GM18502 (cell line): Measurements from ENCODE around the gene SEC24C.
"Not testable (repeated sequence)": the region's sequence is repeated elsewhere in the genome, so short reads cannot be mapped to it uniquely, and the experiment has no call there.

Experiments
- ATAC-seq: cut with Tn5 transposase; IDR thresholded peaks from one replicate; pipeline ENCODE4 v1.9.1; 2021; ENCODE audit warnings: mild to moderate bottlenecking; ENCODE audit not compliant: unreplicated experiment, poor library complexity

Gene SEC24C

DNA sequence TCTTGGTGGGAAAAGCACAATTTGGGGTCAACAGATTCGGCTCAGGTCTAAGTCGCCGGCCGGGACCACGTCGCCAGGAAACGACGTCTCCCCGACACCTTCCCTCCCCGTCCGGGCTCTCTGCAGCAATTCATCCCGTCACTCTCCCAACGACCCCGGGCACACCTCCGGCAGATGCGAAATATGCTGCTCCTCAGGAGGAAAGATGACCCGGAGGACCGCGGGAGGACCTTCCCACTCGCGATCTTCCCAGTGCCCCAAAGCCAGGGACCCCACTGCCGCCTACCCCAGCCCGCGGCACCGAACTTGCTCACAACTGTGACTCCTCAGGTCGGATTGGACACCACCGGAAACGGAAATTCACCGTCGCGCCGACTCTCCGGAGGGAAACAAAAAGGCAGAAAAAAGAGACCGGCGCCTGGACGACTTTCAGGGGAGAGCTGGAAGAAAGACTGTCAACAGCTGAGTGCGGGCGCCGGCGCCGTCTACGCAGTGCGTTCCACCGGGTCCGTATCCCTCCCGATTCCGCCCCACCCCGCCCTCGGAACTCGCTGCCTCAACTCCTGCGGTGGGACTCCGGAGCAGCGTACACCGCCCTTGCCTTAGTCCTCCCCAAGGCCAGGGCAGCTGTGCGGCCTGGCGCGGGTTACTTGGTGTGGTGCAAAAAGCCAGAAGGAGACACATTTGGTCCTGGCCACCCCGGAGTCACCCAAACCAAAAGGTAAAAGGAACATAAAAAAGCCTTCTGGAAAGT lies 13.8 kb upstream of the SEC24C start:
- peak; percentile 90 for ATAC-seq

DNA sequence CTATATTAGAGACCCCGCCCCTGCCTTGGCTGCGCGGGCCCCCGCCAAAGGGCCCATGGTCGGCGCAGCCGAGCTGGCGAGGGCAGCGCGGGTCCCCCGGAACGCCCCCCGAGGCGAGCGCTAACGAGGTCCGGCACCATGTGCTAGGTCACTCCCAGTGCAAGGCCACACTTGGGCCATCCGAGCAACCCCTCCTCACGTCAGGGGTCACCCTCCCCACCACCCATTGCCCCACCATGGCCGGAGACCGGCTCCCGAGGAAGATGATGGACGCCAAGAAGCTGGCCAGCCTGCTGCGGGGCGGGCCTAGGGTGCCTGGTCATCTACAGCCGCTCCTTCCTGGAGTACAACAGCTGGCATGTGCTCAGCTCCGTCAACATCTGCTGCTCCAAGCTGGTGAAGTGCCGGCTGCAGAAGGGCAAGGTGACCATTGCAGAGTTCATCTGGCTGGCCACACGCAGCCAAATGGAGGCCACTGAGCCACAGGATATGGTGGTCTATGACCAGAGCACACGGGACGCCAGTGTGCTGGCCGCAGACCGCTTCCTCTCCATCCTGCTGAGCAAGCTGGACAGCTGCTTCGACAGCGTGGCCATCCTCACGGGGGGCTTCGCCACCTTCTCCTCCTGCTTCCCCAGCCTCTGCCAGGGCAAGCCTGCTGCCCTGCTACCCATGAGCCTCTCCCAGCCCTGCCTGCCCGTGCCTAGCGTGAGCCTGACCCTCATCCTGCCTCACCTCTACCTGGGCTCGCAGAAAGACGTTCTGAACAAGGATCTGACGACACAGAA lies 12.4 kb upstream of the SEC24C start:
- no peak for ATAC-seq

DNA sequence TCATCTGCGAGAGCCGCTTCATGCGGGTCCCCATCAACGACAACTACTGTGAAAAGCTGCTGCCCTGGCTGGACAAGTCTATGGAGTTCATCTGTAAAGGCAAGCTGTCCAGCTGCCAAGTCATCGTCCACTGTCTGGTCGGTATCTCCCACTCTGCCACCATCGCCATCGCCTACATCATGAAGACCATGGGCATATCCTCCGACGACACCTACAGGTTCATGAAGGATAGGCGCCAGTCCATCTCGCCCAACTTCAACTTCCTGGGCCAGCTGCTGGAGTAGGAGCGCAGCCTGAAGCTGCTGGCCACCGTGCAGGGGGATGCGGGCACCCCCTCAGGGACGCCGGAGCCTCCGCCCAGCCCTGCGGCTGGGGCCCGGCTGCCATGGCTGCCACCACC lies 11.7 kb upstream of the SEC24C start:
- ATAC-seq = no peak

DNA sequence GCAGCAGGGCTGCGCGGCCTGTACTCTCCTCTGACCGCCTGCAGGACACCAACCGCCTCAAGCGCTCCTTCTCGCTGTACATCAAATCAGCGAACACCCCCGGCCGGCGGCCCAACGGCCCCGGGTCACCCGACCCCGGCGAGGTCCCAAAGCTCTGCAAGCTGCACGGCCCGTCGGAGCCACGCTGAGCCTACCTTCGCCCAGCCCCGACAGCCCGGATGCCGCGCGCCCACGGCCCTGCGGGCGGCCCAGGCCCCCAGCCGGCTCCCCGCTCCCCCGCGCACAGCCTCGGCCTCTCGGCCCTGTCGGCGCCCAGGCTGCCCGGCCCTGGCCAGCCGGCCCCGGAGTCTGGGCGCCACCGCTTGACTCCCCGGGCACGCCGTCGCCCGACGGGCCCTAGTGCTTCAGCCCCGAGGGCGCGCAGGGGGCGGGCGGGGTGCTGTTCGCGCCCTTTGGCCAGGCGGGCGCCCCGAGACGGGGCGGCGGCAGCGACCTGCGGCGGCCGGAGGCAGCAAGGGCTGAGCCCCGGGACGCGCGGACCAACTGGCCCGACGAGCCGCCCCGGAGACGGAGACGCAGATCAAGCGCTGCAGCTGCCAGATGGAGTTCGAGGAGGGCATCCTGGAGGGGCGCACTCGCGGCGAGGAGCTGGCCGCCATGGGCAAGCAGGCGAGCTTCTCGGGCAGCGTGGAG lies 11.1 kb upstream of the SEC24C start:
- no peak for ATAC-seq

DNA sequence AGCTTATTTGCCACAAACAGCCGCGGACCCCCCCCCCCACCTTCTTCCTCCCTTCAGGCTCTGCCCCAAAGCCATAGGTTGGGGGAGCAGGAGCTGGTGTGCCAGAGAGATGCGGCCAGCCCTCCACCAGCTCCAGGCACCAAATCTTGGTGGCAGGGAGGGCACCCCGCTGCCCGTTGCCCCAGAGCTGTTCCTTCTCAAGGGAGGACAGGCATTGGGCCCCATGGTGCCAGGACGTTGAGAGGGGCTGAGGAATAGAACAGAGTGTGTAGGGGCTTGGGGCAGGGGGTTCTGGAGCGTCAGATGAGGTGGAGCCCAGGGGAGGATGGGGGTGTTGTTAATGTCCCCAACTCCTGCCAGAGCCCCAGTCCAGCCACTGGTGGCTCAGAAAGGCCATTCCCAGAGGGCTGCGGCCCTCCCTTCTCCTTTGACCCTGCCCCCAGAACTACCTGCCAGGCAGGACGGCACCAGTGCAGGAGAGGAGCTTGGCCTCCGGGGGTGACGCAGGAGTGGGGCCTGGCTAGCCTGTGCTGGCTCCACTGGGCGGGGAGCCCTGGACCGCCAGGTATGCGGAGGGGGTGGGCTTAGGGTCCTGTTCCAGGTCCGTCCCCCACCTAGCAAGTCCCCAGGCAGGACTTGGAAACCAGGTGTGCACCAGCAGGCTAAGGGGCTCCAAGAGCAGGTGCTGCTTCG lies 10.0 kb upstream of the SEC24C start:
- ATAC-seq = no peak

DNA sequence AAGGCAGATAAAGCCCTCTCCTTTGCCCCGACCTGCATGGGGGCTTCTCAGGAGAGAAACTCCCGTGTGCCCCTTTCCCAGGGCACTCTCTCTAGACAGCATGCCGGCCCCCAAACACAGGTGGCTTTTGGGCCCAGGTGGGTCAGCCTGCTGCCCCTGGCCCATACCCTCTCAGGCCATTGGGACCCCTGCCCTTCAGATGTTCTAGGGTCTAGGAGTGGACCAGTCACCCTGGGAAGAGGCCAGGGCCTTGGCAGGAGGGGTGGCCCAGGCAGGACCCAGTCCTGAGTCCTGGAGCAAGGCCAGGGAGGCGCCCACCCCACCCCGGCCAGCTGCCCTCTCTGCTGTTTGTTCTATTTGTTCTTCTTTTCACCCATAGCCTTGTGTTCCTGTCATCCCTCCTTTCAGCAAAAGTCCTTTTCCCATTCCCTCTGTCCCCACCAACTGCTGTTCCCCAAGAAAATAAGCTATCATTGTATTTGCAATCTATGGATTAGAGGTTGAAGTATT lies 9.3 kb upstream of the SEC24C start:
- ATAC-seq = no peak

DNA sequence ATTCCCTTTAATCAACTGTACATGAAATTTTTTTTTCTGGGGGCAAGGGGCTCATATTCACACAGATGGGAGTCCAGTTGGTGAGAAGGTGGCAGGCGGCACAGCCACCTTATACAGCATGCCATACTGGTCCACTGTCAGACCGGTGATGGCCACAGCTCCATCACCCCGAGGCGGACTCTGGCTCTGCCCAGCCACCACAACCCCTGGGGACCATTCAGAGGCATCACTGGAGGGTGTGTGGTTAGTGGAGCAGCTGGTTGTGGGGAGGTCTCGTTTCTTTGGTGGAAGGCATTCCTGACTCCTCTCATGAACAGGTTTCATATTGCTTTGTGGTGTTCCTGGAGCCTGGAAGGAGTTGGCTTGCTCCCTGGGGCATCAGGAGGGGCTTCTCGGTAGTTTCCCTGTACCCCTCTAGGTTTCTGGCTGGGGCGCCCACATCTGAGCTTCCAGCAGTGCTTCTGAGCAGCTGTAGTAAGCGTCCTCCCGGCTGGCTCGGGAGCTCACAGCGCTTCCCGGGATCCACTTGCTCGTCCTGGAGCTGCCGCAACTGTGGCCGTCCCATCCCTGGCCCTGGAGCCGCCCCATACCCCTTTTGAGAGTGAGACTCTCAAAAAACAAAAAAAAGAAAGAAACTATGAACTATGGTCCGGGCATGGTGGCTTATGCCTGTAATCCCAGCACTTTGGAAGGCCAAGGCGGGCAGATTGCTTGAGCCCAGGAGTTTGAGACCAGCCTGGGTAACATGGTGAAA lies 3.5 kb upstream of the SEC24C start:
- not testable (repeated sequence) for ATAC-seq

DNA sequence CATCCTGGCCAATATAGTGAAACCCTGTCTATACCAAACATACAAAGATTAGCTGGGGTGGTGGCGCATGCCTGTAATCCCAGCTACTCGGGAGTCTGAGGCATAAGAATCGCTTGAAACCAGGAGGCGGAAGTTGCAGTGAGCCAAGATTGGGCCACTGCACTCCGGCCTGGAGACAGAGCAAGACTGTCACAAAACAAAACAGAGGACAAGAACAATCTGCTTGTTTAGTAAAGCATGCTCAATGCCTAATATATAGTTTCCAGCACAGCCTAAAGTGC lies 1.8 kb upstream of the SEC24C start:
- no peak for ATAC-seq

DNA sequence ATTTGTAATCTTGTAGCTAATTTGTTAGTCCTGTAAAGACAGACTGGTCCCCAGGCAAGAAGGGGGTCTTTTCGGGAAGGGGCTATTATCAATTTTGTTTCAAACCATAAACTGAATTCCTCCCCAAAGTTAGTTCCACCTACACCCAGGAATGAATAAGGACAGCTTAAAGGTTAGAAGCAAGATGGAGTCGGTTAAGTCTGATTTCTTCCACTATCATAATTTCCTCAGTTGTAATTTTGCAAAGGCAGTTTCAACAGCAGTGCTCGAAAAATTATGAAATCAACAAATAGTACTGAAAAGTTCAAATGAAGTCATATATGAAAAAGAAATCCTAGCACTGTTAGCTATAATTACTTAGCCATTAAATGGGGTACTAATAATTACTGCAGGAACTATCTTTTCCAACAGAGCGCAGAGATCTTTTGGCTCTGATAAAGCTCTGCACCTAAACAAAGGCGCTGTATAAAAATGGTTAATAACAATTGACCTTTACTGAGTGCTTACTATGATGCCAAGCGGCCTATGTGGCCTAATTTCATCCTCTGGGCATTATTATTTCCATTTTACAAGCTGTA lies 756 bp upstream of the SEC24C start:
- no peak for ATAC-seq

DNA sequence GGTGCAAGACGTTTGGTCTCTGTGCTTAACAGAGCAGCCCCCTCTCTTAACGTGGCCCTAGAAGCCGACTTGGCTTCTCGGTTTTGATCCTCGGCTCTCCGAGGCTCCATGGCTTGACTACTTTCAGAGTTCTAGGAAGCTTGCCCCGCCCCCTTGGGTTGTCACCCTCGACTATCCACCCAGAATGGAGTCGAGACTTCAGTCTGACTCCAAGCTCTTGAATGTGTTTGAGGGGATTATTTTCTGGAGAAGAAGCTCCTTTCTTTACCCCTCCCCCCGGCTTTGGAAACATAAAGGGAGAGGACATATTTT lies 448 bp downstream of the SEC24C start:
- peak; percentile 23 for ATAC-seq

DNA sequence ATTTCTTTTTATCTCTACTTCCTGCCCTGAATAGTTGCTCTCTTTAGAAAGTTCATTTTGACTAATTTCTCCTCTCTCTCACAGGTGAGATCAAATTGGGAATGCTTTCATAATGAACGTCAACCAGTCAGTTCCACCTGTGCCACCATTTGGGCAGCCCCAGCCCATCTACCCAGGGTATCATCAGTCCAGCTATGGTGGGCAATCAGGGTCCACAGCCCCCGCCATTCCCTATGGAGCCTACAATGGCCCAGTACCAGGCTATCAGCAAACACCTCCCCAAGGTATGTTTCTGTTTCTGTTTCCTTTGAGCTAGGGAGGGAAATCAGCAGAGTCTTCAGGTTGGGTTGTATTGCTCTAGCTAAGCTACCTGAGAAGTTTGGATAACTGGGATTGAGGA lies 2.5 kb downstream of the SEC24C start:
- no peak for ATAC-seq

DNA sequence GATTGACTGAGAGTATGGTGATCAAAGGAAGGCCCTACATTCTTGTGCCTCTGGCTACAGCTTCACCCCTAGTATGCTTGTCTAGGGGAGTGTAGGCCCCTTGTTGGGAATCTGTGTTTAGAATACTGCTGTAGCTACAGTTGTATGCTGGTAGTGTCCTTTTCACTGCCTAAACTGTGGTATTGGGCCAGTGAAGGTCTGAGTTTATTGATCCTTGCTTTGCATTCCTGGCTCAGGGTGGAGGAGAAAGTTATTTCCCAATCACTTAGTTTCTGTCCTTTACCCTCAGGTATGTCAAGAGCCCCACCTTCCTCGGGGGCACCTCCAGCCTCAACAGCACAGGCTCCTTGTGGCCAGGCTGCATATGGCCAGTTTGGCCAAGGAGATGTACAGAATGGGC lies 6.6 kb downstream of the SEC24C start:
- ATAC-seq = no peak

DNA sequence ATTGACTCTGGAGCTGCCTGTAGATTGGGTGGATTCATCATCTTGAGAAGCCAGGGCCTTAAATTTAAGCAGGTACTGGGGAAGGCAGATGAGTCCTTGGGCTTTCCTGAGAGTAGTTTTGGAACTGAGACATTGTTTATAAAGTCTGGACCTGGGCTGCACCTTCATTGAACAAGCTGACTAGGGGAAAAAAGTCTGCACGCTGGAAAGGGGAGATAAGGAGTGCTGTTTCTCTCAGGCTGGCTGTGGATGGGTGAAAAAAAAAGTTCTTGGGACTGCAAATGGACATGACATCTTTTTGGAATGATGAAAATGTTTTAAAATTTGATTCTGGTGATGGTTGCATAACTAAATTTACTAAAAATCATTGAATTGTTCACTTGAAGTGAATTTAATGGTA lies 12.0 kb downstream of the SEC24C start:
- no peak for ATAC-seq

DNA sequence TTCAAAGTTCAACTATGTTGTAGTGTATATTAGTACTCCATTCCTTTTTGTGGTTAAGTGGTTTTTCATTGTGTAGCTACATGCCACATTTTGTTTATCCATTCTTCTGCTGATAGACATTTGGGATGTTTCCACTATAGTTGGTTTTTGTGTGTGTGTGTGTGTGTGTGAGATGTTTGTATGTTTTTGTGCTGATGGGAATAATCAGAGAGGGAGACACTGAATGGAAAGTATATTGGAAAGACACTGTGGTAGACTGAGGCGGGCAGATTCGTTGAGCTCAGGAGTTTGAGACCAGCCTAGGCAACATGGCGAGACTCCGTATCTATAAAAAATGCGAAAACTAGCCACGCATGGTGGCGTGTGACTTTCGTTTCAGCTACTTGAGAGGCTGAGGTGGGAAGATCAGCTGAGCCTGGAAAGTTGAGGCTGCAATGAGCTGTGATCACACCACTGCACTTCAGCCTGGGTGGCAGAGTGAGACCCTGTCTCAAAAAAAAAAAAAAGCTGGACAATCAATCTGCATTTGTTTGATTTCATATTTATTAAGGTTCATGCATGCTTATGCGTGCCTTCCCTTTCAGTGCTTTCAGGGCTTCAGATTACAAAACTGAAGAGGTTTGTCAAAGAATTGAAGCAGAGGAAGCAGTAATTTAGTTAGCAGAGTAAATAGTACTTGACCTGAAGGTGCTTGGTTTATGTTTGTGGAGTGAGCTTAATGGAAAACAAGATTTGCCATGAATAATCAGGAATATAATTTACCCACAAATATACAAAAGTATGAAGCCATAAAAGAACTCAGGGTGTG lies 14.7 kb downstream of the SEC24C start:
- no peak for ATAC-seq

DNA sequence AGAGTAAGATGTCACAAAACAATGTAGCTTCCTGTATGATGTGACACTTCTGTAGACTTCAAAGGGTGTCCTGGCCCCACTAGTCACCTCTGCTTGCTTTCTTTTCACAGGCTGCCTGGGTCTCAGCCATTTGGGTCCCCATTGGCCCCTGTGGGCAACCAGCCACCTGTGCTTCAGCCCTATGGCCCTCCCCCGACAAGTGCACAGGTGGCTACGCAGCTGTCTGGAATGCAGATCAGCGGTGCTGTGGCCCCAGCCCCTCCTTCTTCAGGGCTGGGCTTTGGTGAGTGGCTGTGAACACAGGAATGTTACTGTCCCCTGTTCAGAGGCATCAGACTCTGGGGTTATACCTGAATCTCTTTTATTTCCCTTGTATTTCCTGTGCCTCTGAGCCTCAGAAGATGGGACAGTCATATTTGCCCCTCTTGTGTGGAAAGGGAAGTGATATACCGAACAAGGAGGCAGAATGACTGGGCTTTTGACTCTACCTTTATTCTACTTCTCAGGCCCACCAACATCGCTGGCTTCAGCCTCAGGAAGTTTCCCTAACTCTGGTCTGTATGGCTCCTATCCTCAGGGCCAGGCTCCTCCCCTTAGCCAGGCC lies 15.4 kb downstream of the SEC24C start:
- no peak for ATAC-seq

DNA sequence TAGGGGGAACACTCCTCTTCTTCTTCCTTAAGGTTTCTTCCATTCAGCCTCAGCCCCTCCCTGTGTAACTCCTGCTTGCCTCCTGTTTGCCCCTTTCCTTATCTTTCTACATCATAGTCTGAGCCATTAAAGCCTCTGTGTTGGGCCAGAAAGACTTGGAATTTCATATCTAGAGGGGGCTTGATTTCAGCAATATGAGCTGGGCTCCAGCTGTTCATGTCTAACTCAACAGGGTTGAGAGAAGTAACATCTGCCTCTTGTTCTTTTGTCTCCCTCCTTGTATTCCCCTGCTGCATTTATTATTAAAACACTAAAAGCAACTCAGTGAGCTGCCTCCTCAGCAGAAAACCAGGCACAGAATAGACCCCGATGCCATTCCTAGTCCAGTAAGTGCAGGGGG lies 17.6 kb downstream of the SEC24C start:
- no peak for ATAC-seq

DNA sequence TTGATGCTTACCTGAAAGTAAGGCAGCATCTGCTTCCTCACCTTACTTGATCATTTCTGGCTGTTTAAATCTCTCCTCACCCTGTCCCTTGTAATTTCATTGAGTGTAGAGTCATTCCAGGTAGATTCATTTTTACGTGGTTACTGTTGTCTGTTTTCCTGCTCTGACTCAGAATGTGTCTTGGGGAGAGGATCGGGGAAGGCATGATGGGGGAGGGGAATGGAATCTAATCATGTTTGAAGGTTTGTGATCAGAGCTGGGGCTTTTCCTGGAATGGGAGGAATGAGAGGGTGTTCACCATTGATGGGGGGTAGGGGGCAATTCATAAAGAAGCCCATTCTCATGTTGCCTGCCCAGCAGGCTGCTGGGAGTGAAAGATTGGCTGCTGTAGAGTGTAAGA lies 18.7 kb downstream of the SEC24C start:
- no peak for ATAC-seq

DNA sequence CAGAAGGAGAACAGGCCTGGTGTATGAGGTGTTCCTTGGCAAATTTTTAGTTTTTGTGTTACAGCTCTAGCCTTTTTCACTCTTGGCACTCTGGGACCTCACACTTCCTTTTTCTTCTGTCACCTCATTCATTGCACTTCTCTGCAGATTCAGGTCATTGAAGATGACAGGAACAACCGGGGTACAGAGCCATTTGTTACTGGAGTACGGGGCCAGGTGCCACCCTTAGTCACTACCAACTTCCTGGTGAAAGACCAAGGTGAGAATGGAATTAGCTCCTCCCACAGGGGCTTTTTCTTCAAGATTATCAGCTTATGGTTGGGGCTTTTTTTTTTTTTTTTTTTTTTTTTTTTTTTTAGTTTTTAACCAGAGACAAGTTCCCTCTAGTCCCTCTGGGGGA lies 19.2 kb downstream of the SEC24C start:
- ATAC-seq = no peak

DNA sequence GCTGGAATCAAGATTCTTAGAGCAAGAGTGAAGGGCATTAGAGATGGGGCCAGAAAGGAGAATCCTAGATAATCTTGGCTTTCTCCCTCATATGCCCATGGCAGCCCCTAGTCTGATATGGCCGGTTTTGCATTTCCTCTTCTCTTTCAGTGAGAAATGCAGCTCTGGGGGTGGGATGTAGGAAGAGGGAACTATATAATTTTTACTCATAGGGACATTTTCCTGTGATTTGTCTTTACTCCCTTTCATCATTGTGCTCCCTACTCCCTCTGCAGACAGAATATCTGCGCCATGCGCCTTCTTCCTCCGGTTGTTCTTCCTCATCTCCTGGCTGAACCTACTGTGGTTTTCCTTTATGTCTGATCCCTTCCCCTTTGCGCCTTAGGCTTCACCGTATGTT lies 20.9 kb downstream of the SEC24C start:
- no peak for ATAC-seq
